Measurements from ENCODE around the gene NMRK1. TPM values are rescaled to one million over a fixed set of nuclear protein-coding genes. Genes with fewer than 3 reads are reported as not detected.

Gene NMRK1
- total RNA-seq (8.5 and 9.0 TPM in 2 replicates), polyA plus RNA-seq (20.6 and 32.6 TPM in 2 replicates)

DNA sequence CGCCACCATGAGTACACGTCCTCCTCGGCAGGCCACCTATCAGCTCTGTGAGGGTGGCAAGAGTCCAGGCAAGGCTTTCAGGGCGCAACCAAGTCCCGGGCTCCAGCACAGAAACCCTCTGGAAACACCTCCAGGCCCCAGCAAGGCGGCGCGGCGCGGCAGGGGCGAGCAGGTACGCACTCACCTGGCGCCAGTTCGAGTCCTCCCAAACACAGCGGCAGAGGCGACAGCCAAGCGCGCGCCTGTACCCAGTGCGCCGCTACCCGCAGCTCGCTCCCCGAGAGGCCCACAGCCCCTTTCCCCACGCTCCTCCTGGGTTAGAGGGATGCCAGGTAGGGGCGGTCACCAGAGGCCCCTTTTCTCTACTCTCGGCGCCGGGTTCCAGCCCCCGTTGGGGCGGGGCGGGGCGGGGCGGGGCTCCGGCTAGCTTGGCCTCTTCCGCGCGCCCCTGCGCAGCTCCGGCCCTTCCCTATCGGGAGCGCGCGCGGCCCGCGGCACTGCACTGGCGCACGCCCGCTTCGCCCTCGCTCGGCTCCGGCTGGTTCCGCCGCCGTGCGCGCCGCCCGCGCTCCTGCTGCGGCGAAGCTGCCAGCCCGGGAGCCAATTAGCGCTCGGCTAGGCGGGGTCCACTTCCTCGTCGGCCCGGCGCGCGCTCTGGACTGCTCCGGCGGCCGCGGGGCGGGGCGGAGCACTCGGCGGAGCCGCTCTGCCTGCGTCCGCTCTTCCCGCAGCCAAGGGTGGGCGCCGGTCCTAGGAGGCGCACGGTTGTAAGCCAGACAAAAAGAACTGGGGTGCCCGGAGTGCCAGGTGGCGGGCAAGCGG lies at the start of gene NMRK1, which contains the start of gene OSTF1:
Gene NMRK1 (minus strand): TSS at position 332 of the 822 bp plus-strand sequence. CDS start 5,040 bp downstream, outside the sequence.
Gene OSTF1 (plus strand): TSS at position 691 of the 822 bp plus-strand sequence. CDS start 179 bp downstream, outside the sequence.
- DNase-seq (ENCODE audit: low read depth in 1 of 2, low spot score in 1 of 2), result peak; percentile 99
- TF ChIP-seq, protein P1, sequence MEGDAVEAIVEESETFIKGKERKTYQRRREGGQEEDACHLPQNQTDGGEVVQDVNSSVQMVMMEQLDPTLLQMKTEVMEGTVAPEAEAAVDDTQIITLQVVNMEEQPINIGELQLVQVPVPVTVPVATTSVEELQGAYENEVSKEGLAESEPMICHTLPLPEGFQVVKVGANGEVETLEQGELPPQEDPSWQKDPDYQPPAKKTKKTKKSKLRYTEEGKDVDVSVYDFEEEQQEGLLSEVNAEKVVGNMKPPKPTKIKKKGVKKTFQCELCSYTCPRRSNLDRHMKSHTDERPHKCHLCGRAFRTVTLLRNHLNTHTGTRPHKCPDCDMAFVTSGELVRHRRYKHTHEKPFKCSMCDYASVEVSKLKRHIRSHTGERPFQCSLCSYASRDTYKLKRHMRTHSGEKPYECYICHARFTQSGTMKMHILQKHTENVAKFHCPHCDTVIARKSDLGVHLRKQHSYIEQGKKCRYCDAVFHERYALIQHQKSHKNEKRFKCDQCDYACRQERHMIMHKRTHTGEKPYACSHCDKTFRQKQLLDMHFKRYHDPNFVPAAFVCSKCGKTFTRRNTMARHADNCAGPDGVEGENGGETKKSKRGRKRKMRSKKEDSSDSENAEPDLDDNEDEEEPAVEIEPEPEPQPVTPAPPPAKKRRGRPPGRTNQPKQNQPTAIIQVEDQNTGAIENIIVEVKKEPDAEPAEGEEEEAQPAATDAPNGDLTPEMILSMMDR (IDR thresholded peaks at IDR 0.05; ENCODE audit: low read depth, low read length), result no peak
- H3K27me3 ChIP-seq, result no peaks in the 10 kb centered on the region
- H3K4me3 ChIP-seq, result peak within 1 kb of the TSS; percentile 88
- H3K4me1 ChIP-seq (ENCODE audit: low read depth), result peaks cover 20% of the 10 kb centered on the region
- H3K36me3 ChIP-seq, result no peaks in the 10 kb centered on the region
- H3K9me3 ChIP-seq (ENCODE audit: low read depth), result no peaks in the 10 kb centered on the region
- peak within 1 kb of the TSS; percentile 71 for H3K27ac ChIP-seq

DNA sequence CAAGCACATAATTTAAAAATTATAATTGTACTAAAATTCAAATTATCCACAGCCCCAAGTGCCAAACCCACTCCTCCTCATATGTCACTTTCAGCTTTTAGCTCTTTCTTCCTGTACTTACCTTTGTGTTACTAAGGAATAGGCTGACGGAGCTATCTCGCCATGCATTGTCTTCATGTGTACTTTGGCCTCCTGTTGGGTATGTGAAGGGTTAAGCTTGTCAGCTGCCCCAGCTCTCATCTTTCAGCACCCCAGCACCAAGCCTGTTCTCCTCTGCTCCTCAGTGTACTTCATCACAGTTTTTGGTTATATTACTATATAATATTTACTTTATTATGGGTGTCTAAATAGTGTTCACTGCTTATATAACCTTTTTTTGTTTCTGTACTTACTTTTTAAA lies 46.5 kb upstream of the NMRK1 start:
- no peak overlapping the region for H3K27ac ChIP-seq

DNA sequence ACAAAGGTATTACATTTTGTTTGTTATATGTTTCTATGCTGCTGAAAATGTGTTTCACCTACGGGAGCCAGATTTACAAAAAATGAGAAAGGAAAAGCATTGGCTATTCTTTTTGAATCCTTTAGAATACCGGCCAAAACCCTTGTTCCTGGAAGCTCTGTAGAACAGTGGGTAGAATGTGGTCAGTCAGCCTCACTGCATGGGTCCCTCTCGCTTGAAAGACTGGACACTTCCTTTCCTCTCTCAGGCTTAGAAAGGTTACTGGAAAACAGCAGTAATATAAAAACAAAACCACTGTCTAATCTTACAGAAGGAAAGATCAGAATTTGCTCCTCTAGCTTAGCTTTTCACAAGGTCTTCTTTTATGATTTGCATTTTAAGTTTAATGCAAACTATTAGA lies 45.4 kb upstream of the NMRK1 start:
- H3K27ac ChIP-seq, result no peak overlapping the region
- no peak overlapping the region for H3K4me3 ChIP-seq
- no peaks in the 10 kb centered on the region for H3K27me3 ChIP-seq
- TF ChIP-seq, protein P1 (IDR thresholded peaks at IDR 0.05; ENCODE audit: low read depth, low read length), result no peak
- peaks cover 3% of the 10 kb centered on the region for H3K4me1 ChIP-seq (ENCODE audit: low read depth)
- no peaks in the 10 kb centered on the region for H3K9me3 ChIP-seq (ENCODE audit: low read depth)
- H3K36me3 ChIP-seq, result no peaks in the 10 kb centered on the region
- no peak for DNase-seq (ENCODE audit: low read depth in 1 of 2, low spot score in 1 of 2)

More for the DNA sequence above, 46.5 kb upstream of the NMRK1 start:
- Histone ChIP-seq H3K4me3 (no peak overlapping the region), H3K36me3 (no peaks in the 10 kb centered on the region), H3K9me3 (ENCODE audit: low read depth) (no peaks in the 10 kb centered on the region), H3K4me1 (ENCODE audit: low read depth) (peaks cover 3% of the 10 kb centered on the region), H3K27me3 (no peaks in the 10 kb centered on the region)
- no peak for DNase-seq (ENCODE audit: low read depth in 1 of 2, low spot score in 1 of 2)
- TF ChIP-seq, protein P1 (IDR thresholded peaks at IDR 0.05; ENCODE audit: low read depth, low read length), result no peak

DNA sequence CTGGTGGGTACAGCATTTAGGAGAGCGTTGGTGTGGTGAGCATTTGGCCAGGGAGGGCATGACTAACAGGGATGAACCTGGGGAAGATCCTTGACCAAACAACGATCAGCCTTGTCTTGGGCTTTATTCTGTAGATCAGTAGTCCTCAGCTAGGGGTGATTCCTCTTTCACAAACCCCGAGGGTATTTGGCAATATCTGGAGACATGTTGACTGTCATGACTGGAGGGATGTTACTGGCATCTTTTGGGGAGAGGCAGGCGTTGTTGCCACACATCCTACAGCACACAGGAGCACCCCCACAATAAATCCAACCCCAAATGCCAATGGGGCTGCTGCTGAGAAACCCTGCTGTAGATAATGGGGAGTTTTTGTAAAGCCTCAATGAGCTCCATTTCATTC lies 44.3 kb upstream of the NMRK1 start:
- Histone ChIP-seq H3K27me3 (no peaks in the 10 kb centered on the region), H3K4me3 (no peak overlapping the region), H3K4me1 (ENCODE audit: low read depth) (peaks cover 3% of the 10 kb centered on the region), H3K36me3 (no peaks in the 10 kb centered on the region), H3K27ac (no peak overlapping the region), H3K9me3 (ENCODE audit: low read depth) (no peaks in the 10 kb centered on the region)
- TF ChIP-seq, protein P1 (IDR thresholded peaks at IDR 0.05; ENCODE audit: low read depth, low read length), result no peak
- DNase-seq (ENCODE audit: low read depth in 1 of 2, low spot score in 1 of 2), result no peak

DNA sequence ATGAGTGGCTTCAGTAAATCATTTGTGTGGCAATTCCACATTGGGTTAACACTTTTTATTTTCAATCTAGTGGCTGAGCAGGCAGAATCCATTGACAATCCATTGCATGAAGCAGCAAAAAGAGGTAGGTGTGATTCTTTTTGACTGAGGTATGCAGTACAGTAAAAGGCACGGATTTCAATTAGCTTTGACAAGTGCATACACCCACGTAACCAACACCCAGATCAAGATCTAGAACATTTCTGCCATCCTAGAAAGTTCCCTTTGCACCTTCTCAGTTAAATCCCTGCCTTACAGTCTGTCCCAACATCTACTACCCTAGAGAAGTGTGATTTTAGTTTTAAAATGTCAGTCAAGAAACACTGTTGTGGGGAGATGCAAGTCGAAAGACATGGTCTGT lies 43.7 kb upstream of the NMRK1 start:
- no peak overlapping the region for H3K27ac ChIP-seq
- H3K4me3 ChIP-seq, result no peak overlapping the region
- peaks cover 3% of the 10 kb centered on the region for H3K4me1 ChIP-seq (ENCODE audit: low read depth)
- no peaks in the 10 kb centered on the region for H3K27me3 ChIP-seq
- TF ChIP-seq, protein P1 (IDR thresholded peaks at IDR 0.05; ENCODE audit: low read depth, low read length), result no peak
- no peaks in the 10 kb centered on the region for H3K36me3 ChIP-seq
- DNase-seq (ENCODE audit: low read depth in 1 of 2, low spot score in 1 of 2), result no peak
- H3K9me3 ChIP-seq (ENCODE audit: low read depth), result no peaks in the 10 kb centered on the region
